ENCODE measurements around the gene NBEA. TPM values are rescaled to one million over a fixed set of nuclear protein-coding genes. Genes with fewer than 3 reads are reported as not detected.

The NBEA gene
- total and polyA plus RNA-seq, 2 experiments from 2014 or later: 2.6 to 12.3 TPM

DNA sequence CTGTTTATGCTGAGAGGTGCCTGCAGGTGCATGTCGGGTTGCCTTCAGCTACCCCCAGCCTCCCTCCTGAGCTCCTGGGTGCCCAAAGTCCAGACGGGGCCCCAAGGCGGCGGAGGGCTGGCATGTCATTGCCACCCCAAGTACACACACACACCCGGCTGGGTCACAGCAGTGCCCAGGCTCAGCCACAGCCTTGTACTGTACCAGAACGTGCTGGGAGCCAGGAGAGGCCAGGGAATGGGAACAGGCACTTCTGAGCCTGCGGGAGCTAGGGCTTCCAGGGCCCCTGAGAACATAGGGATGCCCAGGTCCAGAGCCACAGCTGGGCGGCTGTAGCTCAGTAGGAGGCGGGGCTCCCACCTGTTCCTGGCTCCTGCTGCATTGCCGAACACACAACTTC lies 585.4 kb downstream of the NBEA start:
- Histone ChIP-seq H2AFZ (no peak overlapping the region), H3K36me3 (replicated peaks; ENCODE audit: insufficient read depth, low read depth) (no peaks in the 10 kb centered on the region), H3K27me3 (no peaks in the 10 kb centered on the region), H3K79me2 (no peaks in the 10 kb centered on the region), H3K9me2 (replicated peaks; ENCODE audit: insufficient read depth) (no peaks in the 10 kb centered on the region), H4K20me1 (ENCODE audit: insufficient read depth, poor library complexity, severe bottlenecking) (no peaks in the 10 kb centered on the region), H3K27ac (no peak overlapping the region), H3K4me2 (no peak overlapping the region), H3K4me3 (no peak overlapping the region), H3K9me3 (ENCODE audit: low read depth) (no peaks in the 10 kb centered on the region), H3K4me1 (ENCODE audit: insufficient read depth) (no peaks in the 10 kb centered on the region)
- TF ChIP-seq, protein P1, sequence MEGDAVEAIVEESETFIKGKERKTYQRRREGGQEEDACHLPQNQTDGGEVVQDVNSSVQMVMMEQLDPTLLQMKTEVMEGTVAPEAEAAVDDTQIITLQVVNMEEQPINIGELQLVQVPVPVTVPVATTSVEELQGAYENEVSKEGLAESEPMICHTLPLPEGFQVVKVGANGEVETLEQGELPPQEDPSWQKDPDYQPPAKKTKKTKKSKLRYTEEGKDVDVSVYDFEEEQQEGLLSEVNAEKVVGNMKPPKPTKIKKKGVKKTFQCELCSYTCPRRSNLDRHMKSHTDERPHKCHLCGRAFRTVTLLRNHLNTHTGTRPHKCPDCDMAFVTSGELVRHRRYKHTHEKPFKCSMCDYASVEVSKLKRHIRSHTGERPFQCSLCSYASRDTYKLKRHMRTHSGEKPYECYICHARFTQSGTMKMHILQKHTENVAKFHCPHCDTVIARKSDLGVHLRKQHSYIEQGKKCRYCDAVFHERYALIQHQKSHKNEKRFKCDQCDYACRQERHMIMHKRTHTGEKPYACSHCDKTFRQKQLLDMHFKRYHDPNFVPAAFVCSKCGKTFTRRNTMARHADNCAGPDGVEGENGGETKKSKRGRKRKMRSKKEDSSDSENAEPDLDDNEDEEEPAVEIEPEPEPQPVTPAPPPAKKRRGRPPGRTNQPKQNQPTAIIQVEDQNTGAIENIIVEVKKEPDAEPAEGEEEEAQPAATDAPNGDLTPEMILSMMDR (IDR thresholded peaks at IDR 0.05; ENCODE audit: poor library complexity): no peak
- TF ChIP-seq EZH2 (IDR thresholded peaks at IDR 0.05; ENCODE audit: borderline replicate concordance) (no peak), EZH2phosphoT487 (IDR thresholded peaks at IDR 0.05; ENCODE audit: low read depth, severe bottlenecking, unreplicated experiment) (no peak)
- 91% methylated on average over 10 of the region's 10 CpGs for WGBS (ENCODE audit: low lambda C conversion rate, missing lambda C conversion rate)
- DNase-seq (ENCODE audit: low spot score): no peak

DNA sequence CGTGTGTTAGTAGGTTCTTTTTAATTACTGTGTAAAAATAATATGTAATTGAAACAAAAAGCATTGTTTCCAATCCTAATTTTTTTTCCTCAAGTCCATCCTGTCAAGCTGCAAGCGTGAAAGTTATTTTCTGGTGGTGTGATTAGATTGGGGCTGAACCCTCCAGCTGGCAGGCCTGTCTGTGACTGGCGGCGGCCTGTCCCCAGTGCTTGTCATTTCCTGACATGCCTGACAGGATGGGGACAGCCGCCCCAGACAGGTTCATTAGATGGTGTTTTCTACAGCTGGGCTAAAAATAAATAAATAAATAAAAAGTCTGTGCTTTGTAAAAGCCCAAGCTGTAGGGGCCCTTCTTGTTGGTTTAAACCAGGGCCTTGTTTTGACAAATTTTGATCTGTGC lies 588.1 kb downstream of the NBEA start:
- Histone ChIP-seq H4K20me1 (ENCODE audit: insufficient read depth, poor library complexity, severe bottlenecking) (no peaks in the 10 kb centered on the region), H3K4me1 (ENCODE audit: insufficient read depth) (no peaks in the 10 kb centered on the region), H3K9me3 (ENCODE audit: low read depth) (no peaks in the 10 kb centered on the region), H2AFZ (no peak overlapping the region), H3K4me3 (no peak overlapping the region), H3K79me2 (no peaks in the 10 kb centered on the region), H3K9me2 (replicated peaks; ENCODE audit: insufficient read depth) (no peaks in the 10 kb centered on the region), H3K27me3 (no peaks in the 10 kb centered on the region), H3K36me3 (replicated peaks; ENCODE audit: insufficient read depth, low read depth) (no peaks in the 10 kb centered on the region), H3K27ac (no peak overlapping the region), H3K4me2 (no peak overlapping the region)
- 93% methylated on average over 5 of the region's 5 CpGs for WGBS (ENCODE audit: low lambda C conversion rate, missing lambda C conversion rate)
- TF ChIP-seq EZH2phosphoT487 (IDR thresholded peaks at IDR 0.05; ENCODE audit: low read depth, severe bottlenecking, unreplicated experiment): no peak
- no peak for TF ChIP-seq EZH2 (IDR thresholded peaks at IDR 0.05; ENCODE audit: borderline replicate concordance)
- TF ChIP-seq, protein P1 (IDR thresholded peaks at IDR 0.05; ENCODE audit: poor library complexity): no peak
- no peak for DNase-seq (ENCODE audit: low spot score)

DNA sequence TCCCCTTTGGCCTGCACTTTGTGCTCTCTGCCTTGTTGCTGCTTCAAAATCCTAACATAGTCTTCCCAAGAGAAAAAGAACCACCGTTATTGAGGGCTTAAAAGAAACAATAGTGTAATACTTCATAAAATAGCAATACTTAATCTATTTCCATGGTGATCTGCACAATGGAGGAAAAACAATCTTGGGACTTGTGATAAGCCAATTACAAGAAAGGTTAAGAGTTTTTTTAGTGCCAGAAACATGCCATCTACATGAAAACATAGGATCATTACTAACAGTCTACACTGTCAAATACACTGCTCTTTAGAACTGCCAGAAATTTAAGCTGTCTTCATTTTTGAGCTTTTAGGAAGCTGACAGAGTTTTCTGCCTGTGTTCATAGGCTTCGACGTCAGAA lies 588.5 kb downstream of the NBEA start:
- H3K79me2 ChIP-seq: no peaks in the 10 kb centered on the region
- H3K9me3 ChIP-seq (ENCODE audit: low read depth): no peaks in the 10 kb centered on the region
- no peaks in the 10 kb centered on the region for H3K36me3 ChIP-seq (replicated peaks; ENCODE audit: insufficient read depth, low read depth)
- H3K4me1 ChIP-seq (ENCODE audit: insufficient read depth): no peaks in the 10 kb centered on the region
- no peak overlapping the region for H2AFZ ChIP-seq
- H3K27ac ChIP-seq: no peak overlapping the region
- H3K27me3 ChIP-seq: no peaks in the 10 kb centered on the region
- no peak overlapping the region for H3K4me2 ChIP-seq
- no peaks in the 10 kb centered on the region for H4K20me1 ChIP-seq (ENCODE audit: insufficient read depth, poor library complexity, severe bottlenecking)
- no peak for TF ChIP-seq EZH2 (IDR thresholded peaks at IDR 0.05; ENCODE audit: borderline replicate concordance)
- TF ChIP-seq, protein P1 (IDR thresholded peaks at IDR 0.05; ENCODE audit: poor library complexity): no peak
- TF ChIP-seq EZH2phosphoT487 (IDR thresholded peaks at IDR 0.05; ENCODE audit: low read depth, severe bottlenecking, unreplicated experiment): no peak
- H3K9me2 ChIP-seq (replicated peaks; ENCODE audit: insufficient read depth): no peaks in the 10 kb centered on the region
- no peak overlapping the region for H3K4me3 ChIP-seq
- WGBS (ENCODE audit: low lambda C conversion rate, missing lambda C conversion rate): 86% methylated on average over 3 of the region's 3 CpGs
- no peak for DNase-seq (ENCODE audit: low spot score)

DNA sequence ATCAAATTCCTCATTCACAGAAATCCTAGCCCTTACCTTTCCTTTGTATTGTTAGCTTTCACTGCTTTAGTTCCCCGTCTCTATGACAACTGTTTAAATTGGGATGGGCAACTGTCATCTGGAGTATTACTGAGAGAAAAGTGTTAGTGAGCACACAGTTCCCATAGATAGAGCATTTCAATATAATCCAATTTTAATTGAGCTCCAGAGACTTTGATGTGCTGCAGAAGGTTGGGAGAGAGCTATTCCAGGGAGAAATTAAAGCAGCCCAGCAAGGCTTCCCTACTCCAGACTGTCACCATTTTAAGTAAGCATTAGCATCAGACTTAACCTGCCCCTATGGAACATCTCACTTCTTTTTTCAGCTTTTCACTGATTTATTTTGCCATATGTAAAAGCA lies 589.5 kb downstream of the NBEA start:
- H3K36me3 ChIP-seq (replicated peaks; ENCODE audit: insufficient read depth, low read depth): no peaks in the 10 kb centered on the region
- no peak overlapping the region for H2AFZ ChIP-seq
- H3K27ac ChIP-seq: no peak overlapping the region
- H3K4me1 ChIP-seq (ENCODE audit: insufficient read depth): no peaks in the 10 kb centered on the region
- no peaks in the 10 kb centered on the region for H3K79me2 ChIP-seq
- no peak overlapping the region for H3K4me2 ChIP-seq
- WGBS (ENCODE audit: low lambda C conversion rate, missing lambda C conversion rate): 74% methylated on average over 1 of the region's 1 CpG
- no peaks in the 10 kb centered on the region for H4K20me1 ChIP-seq (ENCODE audit: insufficient read depth, poor library complexity, severe bottlenecking)
- no peaks in the 10 kb centered on the region for H3K9me3 ChIP-seq (ENCODE audit: low read depth)
- no peak overlapping the region for H3K4me3 ChIP-seq
- DNase-seq (ENCODE audit: low spot score): no peak
- no peaks in the 10 kb centered on the region for H3K9me2 ChIP-seq (replicated peaks; ENCODE audit: insufficient read depth)
- no peaks in the 10 kb centered on the region for H3K27me3 ChIP-seq
- TF ChIP-seq EZH2 (IDR thresholded peaks at IDR 0.05; ENCODE audit: borderline replicate concordance) (no peak), EZH2phosphoT487 (IDR thresholded peaks at IDR 0.05; ENCODE audit: low read depth, severe bottlenecking, unreplicated experiment) (no peak)
- TF ChIP-seq, protein P1 (IDR thresholded peaks at IDR 0.05; ENCODE audit: poor library complexity): no peak

All from hepatocyte (in vitro differentiated cells).